K562 (cell line): ENCODE data around the gene TCF3. TPM values are rescaled to one million over a fixed set of nuclear protein-coding genes. Genes with fewer than 3 reads are reported as not detected.

Experiments
- ATAC-seq: fragments of 200-7000 bp; cut with Tn5 transposase; 3 replicates; pipeline ENCODE4 v1.9.1; 2020; ENCODE audit warnings: moderate library complexity
- BruUV-seq: library from RNA; stranded (reverse); fragments of 400-500 nt; replicated peaks from 2 replicates; lab custom pipeline; 2021; lab: Mats Ljungman, UMichigan
- CTCF ChIA-PET: fragments of 300-600 bp; formaldehyde crosslinking; extraction: SDS; loops from one replicate; lab custom pipeline; 2021; ENCODE audit warnings: low intra/inter-chr PET ratio; lab: Yijun Ruan, JAX
- POLR2A ChIA-PET: fragments of 300-600, 350-650 bp; sonication (Branson Sonifier 250); formaldehyde crosslinking; extraction: SDS; loops from one replicate; lab custom pipeline; 2021; ENCODE audit warnings: antibody characterized with exemption, inconsistent platforms; lab: Yijun Ruan, JAX
- DNase-seq, 4 experiments: peaks; one replicate each; pipeline versions ENCODE4 v3.0.0 to v3.0.0-alpha.2; 2011 to 2018; ENCODE audit warnings: low spot score in 3 of 4, mixed read lengths in 3 of 4; ENCODE audit errors: extremely low read depth in 1 of 4
- FAIRE-seq: peaks from 2 replicates; lab custom pipeline; 2011; peaks lifted over from hg19 to GRCh38; lab: Jason Lieb, UNC
- H2AFZ ChIP-seq: 2 replicates; pipeline ENCODE4 v1.6.0; 2011; ENCODE audit warnings: low read depth, low read length, control low read depth, inconsistent platforms
- H3K27ac ChIP-seq: fragments of 200-600 bp; 3 replicates; pipeline ENCODE4 v1.8.0; 2011; ENCODE audit warnings: low read depth, mild to moderate bottlenecking, control low read depth, inconsistent platforms, low read length, moderate library complexity, mixed read lengths; ENCODE audit errors: extremely low read depth
- H3K27me3 ChIP-seq, 2 experiments: fragments of 300-600 bp in 1 of 2; 2 replicates in 1 of 2; 3 replicates in 1 of 2; pipeline versions ENCODE4 v1.6.0 to v1.8.0; 2011; ENCODE audit warnings: inconsistent platforms in 2 of 2, low read length in 2 of 2, mild to moderate bottlenecking in 1 of 2, mixed read lengths in 1 of 2, moderate library complexity in 1 of 2; ENCODE audit not compliant: control insufficient read depth in 2 of 2, insufficient read depth in 2 of 2
- H3K36me3 ChIP-seq: fragments of 300-600 bp; 3 replicates; pipeline ENCODE4 v1.8.0; 2011; ENCODE audit warnings: mild to moderate bottlenecking, low read length, inconsistent platforms; ENCODE audit not compliant: control insufficient read depth, insufficient read depth
- H3K4me1 ChIP-seq, 2 experiments: fragments of 200-600 bp in 1 of 2; replicated peaks in 1 of 2; 2 replicates in 1 of 2; 3 replicates in 1 of 2; pipeline versions ENCODE4 v1.5.1 to v1.8.0; 2011; ENCODE audit warnings: inconsistent platforms in 2 of 2, low read length in 2 of 2, mild to moderate bottlenecking in 1 of 2, mixed read lengths in 1 of 2, moderate library complexity in 1 of 2; ENCODE audit not compliant: control insufficient read depth in 2 of 2, insufficient read depth in 2 of 2
- H3K4me2 ChIP-seq: 2 replicates; pipeline ENCODE4 v1.6.1; 2011; ENCODE audit warnings: low read length, control low read depth, inconsistent platforms, mixed read lengths; ENCODE audit not compliant: insufficient read depth
- H3K4me3 ChIP-seq: fragments of 200-600 bp; sonication (generic), shearing (Covaris generic); 2 replicates; pipeline ENCODE4 v1.5.1; 2016; ENCODE audit warnings: control low read depth, inconsistent platforms
- H3K79me2 ChIP-seq: fragments of 200-600 bp; 3 replicates; pipeline ENCODE4 v1.8.0; 2011; ENCODE audit warnings: low read length, inconsistent platforms; ENCODE audit not compliant: control insufficient read depth, insufficient read depth
- H3K9ac ChIP-seq, 2 experiments: 2 replicates each; pipeline versions ENCODE4 v1.6.0 to v1.6.1; 2011; ENCODE audit warnings: low read depth in 2 of 2, low read length in 2 of 2, control low read depth in 1 of 2, inconsistent platforms in 1 of 2, mild to moderate bottlenecking in 1 of 2, mixed read lengths in 1 of 2; ENCODE audit not compliant: insufficient read depth in 1 of 2
- H3K9me1 ChIP-seq: one replicate; pipeline ENCODE4 v1.6.0; 2011; ENCODE audit warnings: inconsistent platforms, mild to moderate bottlenecking, low read length, moderate library complexity; ENCODE audit not compliant: control insufficient read depth, insufficient read depth
- H3K9me3 ChIP-seq: replicated peaks from 2 replicates; pipeline ENCODE4 v1.5.1; 2011; ENCODE audit warnings: low read depth, low read length, inconsistent platforms; ENCODE audit not compliant: control insufficient read depth, insufficient read depth
- H4K20me1 ChIP-seq: replicated peaks from 2 replicates; pipeline ENCODE4 v1.6.1; 2011; ENCODE audit warnings: low read length, inconsistent platforms, mixed read lengths; ENCODE audit not compliant: control insufficient read depth, insufficient read depth
- NBN ChIP-seq: fragments of 450-650 bp; IDR thresholded peaks from 2 replicates; pipeline ENCODE4 v1.6.1; 2016; ENCODE audit warnings: low read depth, mild to moderate bottlenecking
- PATZ1 ChIP-seq: fragments of 250-450 bp; sonication (Bioruptor Pico); IDR thresholded peaks from 2 replicates; pipeline ENCODE4 v1.5.0; 2020; ENCODE audit warnings: mild to moderate bottlenecking, borderline replicate concordance
- POLR2G ChIP-seq: fragments of 200-400 bp; formaldehyde crosslinking; IDR thresholded peaks from 2 replicates; pipeline ENCODE4 v1.6.1; 2017; ENCODE audit warnings: low read depth, mild to moderate bottlenecking, antibody characterized with exemption, low read length, moderate library complexity
- TFAP4 ChIP-seq: sonication (generic); formaldehyde crosslinking; IDR thresholded peaks from 2 replicates; pipeline ENCODE4 v1.8.0; 2022; ENCODE audit warnings: missing genetic modification reagents, mild to moderate bottlenecking, moderate library complexity, borderline replicate concordance
- WGBS: fragments of 100-300 bp; shearing (Covaris generic); methylation state at CpG from one replicate; pipeline ENCODE4 v1.1.6; 2016; ENCODE audit warnings: low coverage, mixed read lengths; ENCODE audit not compliant: insufficient coverage; ENCODE audit errors: missing lambda C conversion rate; 5-methylcytosine and 5-hydroxymethylcytosine counted together
- in situ Hi-C: fragments of 300-500 bp; cut with MboI; formaldehyde crosslinking; loops from 4 replicates; pipeline ENCODE4 v1.15.0; 2018; ENCODE audit warnings: inconsistent platforms, mixed read lengths
- intact Hi-C: fragments of 100-400 bp; cut with micrococcal nuclease; formaldehyde crosslinking; loops from 2 replicates; pipeline ENCODE4 v1.14.2; 2022
- polyA plus RNA-seq, 8 experiments: library from polyadenylated mRNA; depleted of rRNA in 4 of 8; stranded (reverse) in 5 of 8; unstranded in 3 of 8; fragments of >200 nt; fragmentation: Nextera tagmentation in 2 of 8; fragmentation: Illumina TruSeq in 1 of 8; extraction: Ambion mirVana in 2 of 8; extraction: Trizol in 1 of 8; gene quantifications; 2 replicates each; pipeline versions ENCODE4 v1.2.1 to v1.2.3, GENCODE V29; 2011 to 2014; ENCODE audit warnings: inconsistent platforms in 1 of 8, missing spikeins in 1 of 8
- total RNA-seq, 7 experiments: library from RNA; depleted of rRNA in 6 of 7; stranded (reverse); fragments of >200 nt in 6 of 7; fragmentation: Illumina TruSeq in 2 of 7; extraction: Trizol in 2 of 7; gene quantifications; 2 replicates each; pipeline versions ENCODE4 v1.2.1 to v1.2.3, GENCODE V29; 2011 to 2021; ENCODE audit warnings: low replicate concordance in 1 of 7
- TF ChIP-seq, protein P1 (sequence below): sonication (generic); formaldehyde crosslinking; IDR thresholded peaks from 2 replicates; pipeline ENCODE4 v1.8.0; 2023; ENCODE audit warnings: mild to moderate bottlenecking, missing genetic modification reagents

TCF3 gene
- total and polyA plus RNA-seq, 9 of the 15 experiments (the other 6 are each of a cell fraction or from before 2014, with no cell fraction given) = 5.6 to 259 (median 84.0) TPM

- TF ChIP-seq, protein P1, sequence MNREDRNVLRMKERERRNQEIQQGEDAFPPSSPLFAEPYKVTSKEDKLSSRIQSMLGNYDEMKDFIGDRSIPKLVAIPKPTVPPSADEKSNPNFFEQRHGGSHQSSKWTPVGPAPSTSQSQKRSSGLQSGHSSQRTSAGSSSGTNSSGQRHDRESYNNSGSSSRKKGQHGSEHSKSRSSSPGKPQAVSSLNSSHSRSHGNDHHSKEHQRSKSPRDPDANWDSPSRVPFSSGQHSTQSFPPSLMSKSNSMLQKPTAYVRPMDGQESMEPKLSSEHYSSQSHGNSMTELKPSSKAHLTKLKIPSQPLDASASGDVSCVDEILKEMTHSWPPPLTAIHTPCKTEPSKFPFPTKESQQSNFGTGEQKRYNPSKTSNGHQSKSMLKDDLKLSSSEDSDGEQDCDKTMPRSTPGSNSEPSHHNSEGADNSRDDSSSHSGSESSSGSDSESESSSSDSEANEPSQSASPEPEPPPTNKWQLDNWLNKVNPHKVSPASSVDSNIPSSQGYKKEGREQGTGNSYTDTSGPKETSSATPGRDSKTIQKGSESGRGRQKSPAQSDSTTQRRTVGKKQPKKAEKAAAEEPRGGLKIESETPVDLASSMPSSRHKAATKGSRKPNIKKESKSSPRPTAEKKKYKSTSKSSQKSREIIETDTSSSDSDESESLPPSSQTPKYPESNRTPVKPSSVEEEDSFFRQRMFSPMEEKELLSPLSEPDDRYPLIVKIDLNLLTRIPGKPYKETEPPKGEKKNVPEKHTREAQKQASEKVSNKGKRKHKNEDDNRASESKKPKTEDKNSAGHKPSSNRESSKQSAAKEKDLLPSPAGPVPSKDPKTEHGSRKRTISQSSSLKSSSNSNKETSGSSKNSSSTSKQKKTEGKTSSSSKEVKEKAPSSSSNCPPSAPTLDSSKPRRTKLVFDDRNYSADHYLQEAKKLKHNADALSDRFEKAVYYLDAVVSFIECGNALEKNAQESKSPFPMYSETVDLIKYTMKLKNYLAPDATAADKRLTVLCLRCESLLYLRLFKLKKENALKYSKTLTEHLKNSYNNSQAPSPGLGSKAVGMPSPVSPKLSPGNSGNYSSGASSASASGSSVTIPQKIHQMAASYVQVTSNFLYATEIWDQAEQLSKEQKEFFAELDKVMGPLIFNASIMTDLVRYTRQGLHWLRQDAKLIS (CRISPR knock-in tag) = no peak
Measured at GRCh38 chr19:1561236-1561842, 91.1 kb downstream of the TCF3 start (continued).

GRCh38 chr19:1560286-1560882 lies 92.0 kb downstream of the TCF3 start:
- H3K79me2 ChIP-seq = peaks cover 25% of the 10 kb centered on the region
- no peaks in the 10 kb centered on the region for H3K27me3 ChIP-seq
- no peak overlapping the region for H2AFZ ChIP-seq
- TF ChIP-seq POLR2G = 0 out of 2 replicates have a peak, but pooled peaks have one; percentile 19
- TF ChIP-seq PATZ1 (CRISPR knock-in tag) = no peak
- 0 out of 2 replicates have a peak, but pooled peaks have one; percentile 4 for TF ChIP-seq TFAP4
- no peak for TF ChIP-seq NBN
- H3K36me3 ChIP-seq = peaks cover 13% of the 10 kb centered on the region; the same call in 1 of the 3 replicates
- H3K4me3 ChIP-seq = no peak overlapping the region
- no TSS peak for BruUV-seq
- H3K9me3 ChIP-seq = no peaks in the 10 kb centered on the region
- H3K4me2 ChIP-seq = no peak overlapping the region
- WGBS = 81% methylated on average over 18 of the region's 25 CpGs
- no peak overlapping the region for H3K27ac ChIP-seq
- H3K9ac ChIP-seq = peak overlapping the region in 1 of 2 experiments; percentile 43; a peak in 1 of 4 replicates
- ATAC-seq (no peak), FAIRE-seq (no peak), DNase-seq (no peak)
- in situ Hi-C loops = no loop called here
- CTCF ChIA-PET = no interaction called here
- intact Hi-C loops = no loop called here
- H4K20me1 ChIP-seq = no peaks in the 10 kb centered on the region; the same call in 1 of the 2 replicates
- POLR2A ChIA-PET = no interaction called here
- H3K4me1 ChIP-seq = peaks cover 0 to 38% of the 10 kb centered on the region in 2 experiments; a peak in 2 of 5 replicates
- H3K9me1 ChIP-seq = no peaks in the 10 kb centered on the region
